ENCODE measurements around the gene RIN3. TPM values are rescaled to one million over a fixed set of nuclear protein-coding genes. Genes with fewer than 3 reads are reported as not detected.
A peak's percentile ranks its signal among the peaks of the same experiment; 100 is the strongest.

Gene RIN3
- total RNA-seq, 3 donors from 2014 or later (not counting 1 experiment from before 2014, with no cell fraction given): 248 to 289 (median 282) TPM

GRCh38 chr14:92644171-92644969 is 130.8 kb downstream of the RIN3 start:
- peaks cover 0 to 2% of the 10 kb centered on the region in 2 donors for H3K9me3 Mint-ChIP-seq
- no peaks in the 10 kb centered on the region for H3K27me3 Mint-ChIP-seq (ENCODE audit: low read depth in 2 of 2)
- TF ChIP-seq CTCF (IDR thresholded peaks at IDR 0.05): no peak
- WGBS (ENCODE audit: insufficient coverage): 81% methylated on average over 7 of the region's 9 CpGs
- DNase-seq (no peak), ATAC-seq (no peak)
- no peaks in the 10 kb centered on the region for H3K36me3 Mint-ChIP-seq
- Histone ChIP-seq H3K4me3 (ENCODE audit: low read length) (no peak overlapping the region), H3K9me3 (ENCODE audit: control insufficient read depth, insufficient read depth, low read length) (peaks cover 4% of the 10 kb centered on the region), H3K36me3 (ENCODE audit: control insufficient read depth, insufficient read depth, low read length) (peaks cover 49% of the 10 kb centered on the region), H3K4me1 (ENCODE audit: control insufficient read depth, insufficient read depth, low read length) (peaks cover 37% of the 10 kb centered on the region), H3K27ac (ENCODE audit: low read length) (no peak overlapping the region), H3K27me3 (ENCODE audit: control insufficient read depth, insufficient read depth, low read length) (no peaks in the 10 kb centered on the region)
- intact Hi-C loops (cut with micrococcal nuclease): no loop called here
- peaks cover 19 to 40% of the 10 kb centered on the region in 2 donors for H3K4me1 Mint-ChIP-seq
- H3K4me3 Mint-ChIP-seq: no peak overlapping the region
- no peak overlapping the region for H3K27ac Mint-ChIP-seq

GRCh38 chr14:92644970-92645515 is 131.5 kb downstream of the RIN3 start:
- no peak for TF ChIP-seq CTCF (IDR thresholded peaks at IDR 0.05)
- peaks cover 49% of the 10 kb centered on the region for H3K36me3 ChIP-seq (ENCODE audit: control insufficient read depth, insufficient read depth, low read length)
- Mint-ChIP-seq H3K4me3 (no peak overlapping the region), H3K9me3 (peaks cover 0 to 2% of the 10 kb centered on the region in 2 donors), H3K27me3 (ENCODE audit: low read depth in 2 of 2) (no peaks in the 10 kb centered on the region), H3K27ac (peak overlapping the region in 1 of 2 donors; percentile 96), H3K36me3 (no peaks in the 10 kb centered on the region), H3K4me1 (peaks cover 25 to 47% of the 10 kb centered on the region in 2 donors)
- H3K27me3 ChIP-seq (ENCODE audit: control insufficient read depth, insufficient read depth, low read length): no peaks in the 10 kb centered on the region
- intact Hi-C loops (cut with micrococcal nuclease): no loop called here
- ATAC-seq (no peak), DNase-seq (no peak)
- WGBS (ENCODE audit: insufficient coverage): 96% methylated on average over 9 of the region's 9 CpGs
- H3K9me3 ChIP-seq (ENCODE audit: control insufficient read depth, insufficient read depth, low read length): peaks cover 4% of the 10 kb centered on the region
- peaks cover 44% of the 10 kb centered on the region for H3K4me1 ChIP-seq (ENCODE audit: control insufficient read depth, insufficient read depth, low read length)
- no peak overlapping the region for H3K4me3 ChIP-seq (ENCODE audit: low read length)
- H3K27ac ChIP-seq (ENCODE audit: low read length): no peak overlapping the region

GRCh38 chr14:92645841-92646478 is 132.4 kb downstream of the RIN3 start:
- no peak for DNase-seq
- Mint-ChIP-seq H3K4me3 (no peak overlapping the region), H3K27me3 (ENCODE audit: low read depth in 2 of 2) (no peaks in the 10 kb centered on the region), H3K4me1 (peaks cover 34 to 56% of the 10 kb centered on the region in 2 donors), H3K9me3 (peaks cover 0 to 2% of the 10 kb centered on the region in 2 donors), H3K36me3 (no peaks in the 10 kb centered on the region), H3K27ac (peak overlapping the region; percentile 96 to 99)
- Histone ChIP-seq H3K36me3 (ENCODE audit: control insufficient read depth, insufficient read depth, low read length) (peaks cover 46% of the 10 kb centered on the region), H3K4me1 (ENCODE audit: control insufficient read depth, insufficient read depth, low read length) (peaks cover 53% of the 10 kb centered on the region), H3K27ac (ENCODE audit: low read length) (no peak overlapping the region), H3K9me3 (ENCODE audit: control insufficient read depth, insufficient read depth, low read length) (peaks cover 4% of the 10 kb centered on the region), H3K27me3 (ENCODE audit: control insufficient read depth, insufficient read depth, low read length) (no peaks in the 10 kb centered on the region), H3K4me3 (ENCODE audit: low read length) (no peak overlapping the region)
- intact Hi-C loops (cut with micrococcal nuclease): no loop called here
- WGBS (ENCODE audit: insufficient coverage): 93% methylated on average over 12 of the region's 13 CpGs
- no peak for TF ChIP-seq CTCF (IDR thresholded peaks at IDR 0.05)
- no peak for ATAC-seq
